Aorta (tissue), 5 donors: Measurements from ENCODE around the gene CUX1. TPM values are rescaled to one million over a fixed set of nuclear protein-coding genes. Genes with fewer than 3 reads are reported as not detected.
"Not testable (repeated sequence)": the region's sequence is repeated elsewhere in the genome, so short reads cannot be mapped to it uniquely, and the experiment has no call there.

ENCODE experiments used
- ATAC-seq: fragments of 200-7000 bp; cut with Tn5 transposase; one replicate; pipeline ENCODE4 v1.9.1; 2022; ENCODE audit warnings: moderate library complexity; ENCODE audit not compliant: low FRiP score
- DNase-seq, 2 donors: peaks; one replicate each; pipeline ENCODE4 v3.0.0-alpha.2; 2020
- H3K27ac ChIP-seq, 2 donors: one replicate each; pipeline ENCODE4 v1.5.1; 2013; ENCODE audit warnings: low read length in 2 of 2, mild to moderate bottlenecking in 2 of 2, moderate library complexity in 2 of 2, control low read depth in 1 of 2, inconsistent platforms in 1 of 2, low read depth in 1 of 2
- H3K27me3 ChIP-seq, 2 donors: one replicate each; pipeline ENCODE4 v1.6.1; 2013; ENCODE audit warnings: control low read depth in 1 of 2, low read length in 1 of 2, mild to moderate bottlenecking in 1 of 2, moderate library complexity in 1 of 2; ENCODE audit not compliant: insufficient read depth in 2 of 2, control insufficient read depth in 1 of 2
- H3K36me3 ChIP-seq, 2 donors: one replicate each; pipeline ENCODE4 v1.6.1; 2013; ENCODE audit warnings: control low read depth in 1 of 2, low read length in 1 of 2, mild to moderate bottlenecking in 1 of 2; ENCODE audit not compliant: insufficient read depth in 2 of 2, control insufficient read depth in 1 of 2
- H3K4me1 ChIP-seq, 2 donors: one replicate each; pipeline ENCODE4 v1.6.1; 2013; ENCODE audit warnings: low read length in 2 of 2, control low read depth in 1 of 2, mild to moderate bottlenecking in 1 of 2, moderate library complexity in 1 of 2; ENCODE audit not compliant: insufficient read depth in 2 of 2, control insufficient read depth in 1 of 2
- H3K4me3 ChIP-seq, 2 donors: one replicate each; pipeline ENCODE4 v1.5.1; 2013; ENCODE audit warnings: low read length in 2 of 2, control low read depth in 1 of 2, mild to moderate bottlenecking in 1 of 2
- H3K9me3 ChIP-seq: one replicate; pipeline ENCODE4 v1.6.1; 2013; ENCODE audit warnings: mild to moderate bottlenecking, low read length; ENCODE audit not compliant: control insufficient read depth
- WGBS, 2 donors: extraction: QIAGEN DNeasy Blood & Tissue Kit; methylation state at CpG; one replicate each; pipeline ENCODE4 v1.1.7; 2013; 5-methylcytosine and 5-hydroxymethylcytosine counted together
- intact Hi-C, 2 donors: fragments of 100-400 bp; cut with DNase I; formaldehyde crosslinking; loops; one replicate each; pipeline versions ENCODE4 v1.14.2 to v1.15.0; 2022
- polyA plus RNA-seq, 2 donors: library from polyadenylated mRNA; stranded (reverse); fragments of 200-250 nt; gene quantifications; one replicate each; pipeline ENCODE4 v1.2.3, GENCODE V29; 2013
- total RNA-seq, 2 donors: library from RNA; stranded (reverse); fragmentation: NEBNext Ultra II Directional; extraction: Animal tissue kit (Norgen Biotek cat#: 25700); gene quantifications; one replicate each; pipeline ENCODE4 v1.2.1, GENCODE V29; 2021
- donor health status: healthy with polysubstance abuse.
- donor health status: Bipolar disorder and iron deficiency.
- donor health status: DM: no; HTN: no; CAD: no.
- donor health status: DM: no; HTN: no; CAD: no.
- donor health status: DM: yes; HTN: yes; CAD: no.

Gene CUX1
- total and polyA plus RNA-seq, 4 donors: 51.6 to 159 (median 94.1) TPM

DNA sequence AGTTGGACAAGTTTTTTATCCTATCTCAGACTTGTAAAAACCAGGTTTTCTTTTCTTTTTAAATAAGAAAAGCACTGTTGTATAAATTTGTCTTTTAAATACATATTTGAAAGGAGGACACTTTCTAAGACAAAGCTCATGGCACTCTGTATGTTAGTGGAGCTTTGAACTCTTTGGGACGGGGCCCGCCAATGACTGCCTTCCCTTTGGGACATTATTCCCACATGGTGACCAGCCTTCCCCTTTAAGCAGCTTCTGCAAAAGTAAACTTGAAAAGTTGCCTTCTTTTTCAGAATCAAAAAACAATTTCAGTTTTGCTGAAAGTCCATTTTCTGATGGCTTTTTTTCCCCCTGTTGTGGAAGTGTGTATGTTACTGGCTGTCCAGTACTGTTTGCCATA, 1.8 kb downstream of the CUX1 start:
- no peaks in the 10 kb centered on the region for H3K36me3 ChIP-seq
- no peaks in the 10 kb centered on the region for H3K27me3 ChIP-seq
- WGBS, 2 donors: 38 to 43% methylated on average over 2 of the region's 2 CpGs
- intact Hi-C loops: loop anchor here (5.0 to 10.0 kb wide), 7 partner anchors 38 to 418 kb away; no protein-coding TSS in a partner anchor
- no peak for DNase-seq
- no peak overlapping the region for H3K27ac ChIP-seq
- H3K4me1 ChIP-seq: peaks cover 0 to 3% of the 10 kb centered on the region in 2 donors
- no peaks in the 10 kb centered on the region for H3K9me3 ChIP-seq
- no peak overlapping the region for H3K4me3 ChIP-seq
- no peak for ATAC-seq

- 47 to 50% methylated on average over 6 of the region's 6 CpGs for WGBS, 2 donors
- intact Hi-C loops: loop anchor here (5.0 to 10.0 kb wide), 8 partner anchors 37 to 417 kb away; no protein-coding TSS in a partner anchor
- H3K4me1 ChIP-seq: peaks cover 0 to 3% of the 10 kb centered on the region in 2 donors
- H3K27ac ChIP-seq: no peak overlapping the region
- H3K27me3 ChIP-seq: no peaks in the 10 kb centered on the region
- no peak overlapping the region for H3K4me3 ChIP-seq
- DNase-seq (no peak), ATAC-seq (no peak)
- no peaks in the 10 kb centered on the region for H3K36me3 ChIP-seq
- H3K9me3 ChIP-seq: no peaks in the 10 kb centered on the region
These were observed 2.6 kb downstream of the CUX1 start for GRCh38 chr7:101819913-101820522.

DNA sequence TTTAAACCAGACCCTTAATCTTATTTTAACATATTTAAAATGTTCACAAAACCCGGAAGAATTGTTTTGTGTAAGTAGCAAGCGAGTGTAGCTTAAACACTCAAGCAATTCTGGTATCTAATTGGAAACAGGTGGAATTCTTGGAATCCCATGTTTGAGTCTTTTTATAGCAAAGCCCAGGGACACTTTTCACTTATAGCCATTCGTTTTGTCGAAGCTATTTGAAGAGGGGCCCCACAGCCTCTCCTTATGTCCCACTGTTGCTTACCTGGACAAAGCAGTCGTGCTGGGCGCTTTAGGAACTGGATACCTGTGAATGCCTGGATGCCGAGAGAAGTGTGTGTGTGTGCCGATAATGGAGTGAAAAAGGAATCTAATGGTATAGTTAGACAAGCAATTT, 3.3 kb downstream of the CUX1 start:
- DNase-seq: no peak
- peak overlapping the region in 1 of 2 donors; percentile 34 for H3K27ac ChIP-seq
- no peak for ATAC-seq
- H3K9me3 ChIP-seq: no peaks in the 10 kb centered on the region
- intact Hi-C loops: loop anchor here in 1 of 2 donors (5.0 kb wide), 1 partner anchor 307 kb away; no protein-coding TSS in a partner anchor
- H3K4me1 ChIP-seq: peaks cover 0 to 3% of the 10 kb centered on the region in 2 donors
- H3K4me3 ChIP-seq: no peak overlapping the region
- H3K27me3 ChIP-seq: no peaks in the 10 kb centered on the region
- H3K36me3 ChIP-seq: no peaks in the 10 kb centered on the region
- WGBS, 2 donors: 54 to 55% methylated on average over 8 of the region's 8 CpGs

DNA sequence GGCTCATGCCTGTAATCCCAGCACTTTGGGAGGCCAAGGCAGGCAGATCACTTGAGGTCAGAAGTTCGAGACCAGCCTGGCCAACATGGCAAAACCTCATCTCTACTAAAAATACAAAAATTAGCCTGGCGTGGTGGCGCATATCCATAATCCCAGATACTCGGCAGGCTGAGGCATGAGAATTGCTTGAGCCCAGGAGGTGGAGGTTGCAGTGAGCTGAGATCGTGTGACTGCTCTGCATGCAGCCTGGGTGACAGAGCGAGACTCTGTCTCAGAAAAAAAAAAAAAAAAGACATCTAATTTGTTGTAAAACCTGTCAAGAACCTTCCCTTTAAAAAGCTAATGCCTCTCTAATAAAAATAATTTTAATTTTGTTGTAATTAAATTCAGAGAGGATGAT, 5.2 kb downstream of the CUX1 start:
- ATAC-seq, H3K27ac ChIP-seq, H3K4me1 ChIP-seq, H3K27me3 ChIP-seq, H3K4me3 ChIP-seq, H3K9me3 ChIP-seq, H3K36me3 ChIP-seq, DNase-seq: not testable (repeated sequence)
- intact Hi-C loops: loop anchor here in 1 of 2 donors (5.0 kb wide), 1 partner anchor 305 kb away; no protein-coding TSS in a partner anchor
- 25 to 40% methylated on average over 6 of the region's 6 CpGs for WGBS, 2 donors

GRCh38 chr7:101823096-101823495, 5.7 kb downstream of the CUX1 start:
- no peak overlapping the region for H3K27ac ChIP-seq
- peaks cover 0 to 3% of the 10 kb centered on the region in 2 donors for H3K4me1 ChIP-seq
- 16 to 21% methylated on average over 11 of the region's 11 CpGs for whole genome bisulfite sequencing, 2 donors
- no peak overlapping the region for H3K4me3 ChIP-seq
- H3K36me3 ChIP-seq: no peaks in the 10 kb centered on the region
- no peaks in the 10 kb centered on the region for H3K27me3 ChIP-seq
- no peak for ATAC-seq
- DNase-seq: no peak
- no peaks in the 10 kb centered on the region for H3K9me3 ChIP-seq
- intact Hi-C loops: loop anchor here in 1 of 2 donors (5.0 kb wide), 1 partner anchor 304 kb away; no protein-coding TSS in a partner anchor

DNA sequence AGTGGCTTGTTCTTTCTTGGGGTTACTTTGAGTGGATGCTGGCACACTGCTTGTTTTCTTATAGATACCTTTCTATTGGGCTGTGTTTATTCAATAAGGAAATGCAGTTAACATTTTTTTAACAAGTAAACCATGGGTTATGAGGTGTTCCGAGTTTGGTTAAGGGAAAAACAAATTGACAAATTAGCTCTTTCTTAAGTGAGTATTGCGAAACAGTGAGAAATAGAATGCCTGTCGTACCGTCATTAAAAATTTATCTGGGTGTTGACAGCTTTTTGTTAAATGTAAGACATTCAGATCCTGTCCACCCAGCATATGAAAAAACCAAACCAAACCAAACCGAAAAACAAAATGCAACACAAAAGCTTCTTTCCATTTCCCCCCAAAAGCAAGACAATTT, 6.2 kb downstream of the CUX1 start:
- no peaks in the 10 kb centered on the region for H3K27me3 ChIP-seq
- no peak overlapping the region for H3K4me3 ChIP-seq
- ATAC-seq: no peak
- no peak for DNase-seq
- H3K9me3 ChIP-seq: no peaks in the 10 kb centered on the region
- intact Hi-C loops: loop anchor here in 1 of 2 donors (5.0 kb wide), 1 partner anchor 304 kb away; no protein-coding TSS in a partner anchor
- H3K27ac ChIP-seq: no peak overlapping the region
- 49 to 51% methylated on average over 5 of the region's 5 CpGs for WGBS, 2 donors
- H3K36me3 ChIP-seq: no peaks in the 10 kb centered on the region
- peaks cover 0 to 3% of the 10 kb centered on the region in 2 donors for H3K4me1 ChIP-seq

DNA sequence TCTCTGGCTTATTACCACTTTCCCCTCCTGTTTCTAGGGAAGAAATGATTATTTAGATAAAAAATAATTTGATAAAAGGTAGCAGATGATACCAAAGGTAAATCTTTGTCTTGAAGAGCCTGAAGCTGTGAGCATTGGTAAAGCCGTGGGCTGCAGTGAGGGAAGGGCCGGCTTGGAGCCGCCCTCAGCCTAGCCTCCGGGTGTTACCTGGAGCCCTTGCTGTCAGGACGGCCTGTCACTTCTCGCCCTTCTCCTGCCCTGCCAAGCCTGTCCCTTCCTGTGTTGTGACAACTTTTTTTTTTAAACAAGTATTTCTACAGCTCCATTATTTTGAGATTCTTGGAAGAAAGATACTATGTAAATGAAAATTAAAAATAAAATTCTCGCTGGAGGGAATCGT, 7.0 kb downstream of the CUX1 start:
- peaks cover 0 to 5% of the 10 kb centered on the region in 2 donors for H3K4me1 ChIP-seq
- H3K27me3 ChIP-seq: no peaks in the 10 kb centered on the region
- no peaks in the 10 kb centered on the region for H3K36me3 ChIP-seq
- 85 to 93% methylated on average over 8 of the region's 8 CpGs for WGBS, 2 donors
- H3K27ac ChIP-seq: no peak overlapping the region
- intact Hi-C loops: loop anchor here in 1 of 2 donors (5.0 kb wide), 1 partner anchor 303 kb away; no protein-coding TSS in a partner anchor
- H3K4me3 ChIP-seq: no peak overlapping the region
- ATAC-seq: no peak
- no peaks in the 10 kb centered on the region for H3K9me3 ChIP-seq
- peak in 1 of 2 donors; percentile 32 for DNase-seq

DNA sequence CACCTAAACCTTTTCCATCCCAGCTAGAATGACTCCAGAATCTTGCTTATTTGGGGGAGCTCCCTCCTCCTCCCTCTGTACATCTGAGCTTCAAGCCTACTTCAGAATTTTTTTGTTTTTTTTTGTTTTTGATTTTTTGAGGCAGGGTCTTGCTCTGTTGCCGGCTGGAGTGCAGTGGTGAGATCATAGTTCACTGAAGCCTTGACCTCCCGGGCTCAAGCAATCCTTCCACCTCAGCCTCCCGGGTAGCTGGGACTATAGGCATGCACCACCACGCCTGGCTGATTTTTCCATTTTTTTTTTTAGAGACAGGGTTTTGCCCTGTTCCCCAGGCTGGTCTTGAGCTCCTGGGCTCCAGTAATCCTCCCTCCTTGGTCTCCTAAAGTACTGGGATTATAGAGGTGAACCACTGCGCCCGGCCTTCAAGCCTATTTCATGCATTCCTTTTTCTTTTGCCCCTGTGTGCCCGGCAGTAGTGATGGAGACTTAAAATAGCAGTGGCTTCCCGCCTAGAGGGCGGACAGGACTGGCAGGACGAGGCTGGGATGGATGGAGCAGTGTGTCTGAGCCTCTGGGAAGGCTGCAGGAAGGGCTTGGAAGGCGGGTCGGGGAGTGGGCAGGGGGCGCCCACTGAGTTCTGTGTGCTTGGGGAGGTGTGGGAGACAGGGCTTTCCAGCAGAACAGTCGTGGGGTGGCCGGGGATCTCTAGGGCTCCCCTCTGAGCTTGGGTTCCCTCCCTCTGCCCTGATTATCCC, 8.8 kb downstream of the CUX1 start:
- ATAC-seq (no peak), DNase-seq (peak in 1 of 2 donors; percentile 9)
- Histone ChIP-seq H3K9me3 (no peaks in the 10 kb centered on the region), H3K4me1 (peaks cover 0 to 5% of the 10 kb centered on the region in 2 donors), H3K4me3 (no peak overlapping the region), H3K27me3 (no peaks in the 10 kb centered on the region), H3K36me3 (no peaks in the 10 kb centered on the region), H3K27ac (no peak overlapping the region)
- 43 to 50% methylated on average over 15 of the region's 15 CpGs for WGBS, 2 donors
- intact Hi-C loops: no loop called here
